Uterus (tissue), 2 donors: Measurements from ENCODE around the gene DDX31.
"Not testable (repeated sequence)": the region's sequence is repeated elsewhere in the genome, so short reads cannot be mapped to it uniquely, and the experiment has no call there.

ENCODE experiments used
- CTCF ChIP-seq, 4 experiments: fragments of 200-600 bp in 2 of 4; fragments of 450-650 bp in 2 of 4; sonication (generic) in 2 of 4; IDR thresholded peaks; one replicate each; pipeline ENCODE4 v1.5.1; 2016 to 2019; ENCODE audit warnings: antibody characterized with exemption in 4 of 4, mild to moderate bottlenecking in 2 of 4, moderate library complexity in 1 of 4
- POLR2A ChIP-seq, 2 donors: fragments of 450-650 bp; IDR thresholded peaks; one replicate each; pipeline ENCODE4 v1.6.1; 2016; ENCODE audit warnings: antibody characterized with exemption in 2 of 2, mild to moderate bottlenecking in 1 of 2, moderate library complexity in 1 of 2

- TF ChIP-seq CTCF, POLR2A (IDR thresholded peaks at IDR 0.05): not testable (repeated sequence)
Measured at GRCh38 chr9:132568787-132569186, 101.0 kb downstream of the DDX31 start.
